ENCODE results near the gene MKLN1. TPM values are rescaled to one million over a fixed set of nuclear protein-coding genes. Genes with fewer than 3 reads are reported as not detected.

The MKLN1 gene
- polyA plus RNA-seq, 1 donor from 2014 or later, result 15.9 TPM

GRCh38 chr7:131321656-131322055 lies 6.0 kb upstream of the MKLN1 start:
- Histone ChIP-seq H3K36me3 (ENCODE audit: insufficient read depth, low read length) (no peaks in the 10 kb centered on the region), H3K79me2 (replicated peaks; ENCODE audit: insufficient read depth, low read length) (no peaks in the 10 kb centered on the region), H3K27ac (ENCODE audit: low read length) (no peak overlapping the region), H3K9me2 (ENCODE audit: insufficient read depth, low read length) (no peaks in the 10 kb centered on the region), H4K20me1 (ENCODE audit: insufficient read depth) (no peaks in the 10 kb centered on the region), H3K9ac (ENCODE audit: low read length) (no peak overlapping the region), H2AFZ (ENCODE audit: low read depth, low read length) (no peak overlapping the region), H3K9me3 (ENCODE audit: low read length) (no peaks in the 10 kb centered on the region), H3K4me3 (ENCODE audit: low read length) (no peak overlapping the region), H3K27me3 (ENCODE audit: insufficient read depth, low read depth, low read length) (no peaks in the 10 kb centered on the region), H3F3A (ENCODE audit: insufficient read depth, low read length, poor library complexity, severe bottlenecking) (no peaks in the 10 kb centered on the region), H3K4me2 (ENCODE audit: low read length) (no peak overlapping the region)
- TF ChIP-seq MXI1 (conservative IDR thresholded peaks at IDR 0.05; ENCODE audit: poor library complexity, severe bottlenecking) (no peak), POLR2AphosphoS5 (IDR thresholded peaks at IDR 0.05) (no peak), SMC3 (conservative IDR thresholded peaks at IDR 0.05; ENCODE audit: poor library complexity) (no peak), CTCF (IDR thresholded peaks at IDR 0.05; ENCODE audit: poor library complexity, severe bottlenecking) (no peak), TAF1 (IDR thresholded peaks at IDR 0.05; ENCODE audit: low read depth) (no peak), EZH2 (IDR thresholded peaks at IDR 0.05; ENCODE audit: borderline replicate concordance, insufficient read depth, low read length, poor library complexity, severe bottlenecking) (no peak), RAD21 (conservative IDR thresholded peaks at IDR 0.05) (no peak), EP300 (conservative IDR thresholded peaks at IDR 0.05; ENCODE audit: poor library complexity, severe bottlenecking) (no peak)
- TF ChIP-seq, protein P1, sequence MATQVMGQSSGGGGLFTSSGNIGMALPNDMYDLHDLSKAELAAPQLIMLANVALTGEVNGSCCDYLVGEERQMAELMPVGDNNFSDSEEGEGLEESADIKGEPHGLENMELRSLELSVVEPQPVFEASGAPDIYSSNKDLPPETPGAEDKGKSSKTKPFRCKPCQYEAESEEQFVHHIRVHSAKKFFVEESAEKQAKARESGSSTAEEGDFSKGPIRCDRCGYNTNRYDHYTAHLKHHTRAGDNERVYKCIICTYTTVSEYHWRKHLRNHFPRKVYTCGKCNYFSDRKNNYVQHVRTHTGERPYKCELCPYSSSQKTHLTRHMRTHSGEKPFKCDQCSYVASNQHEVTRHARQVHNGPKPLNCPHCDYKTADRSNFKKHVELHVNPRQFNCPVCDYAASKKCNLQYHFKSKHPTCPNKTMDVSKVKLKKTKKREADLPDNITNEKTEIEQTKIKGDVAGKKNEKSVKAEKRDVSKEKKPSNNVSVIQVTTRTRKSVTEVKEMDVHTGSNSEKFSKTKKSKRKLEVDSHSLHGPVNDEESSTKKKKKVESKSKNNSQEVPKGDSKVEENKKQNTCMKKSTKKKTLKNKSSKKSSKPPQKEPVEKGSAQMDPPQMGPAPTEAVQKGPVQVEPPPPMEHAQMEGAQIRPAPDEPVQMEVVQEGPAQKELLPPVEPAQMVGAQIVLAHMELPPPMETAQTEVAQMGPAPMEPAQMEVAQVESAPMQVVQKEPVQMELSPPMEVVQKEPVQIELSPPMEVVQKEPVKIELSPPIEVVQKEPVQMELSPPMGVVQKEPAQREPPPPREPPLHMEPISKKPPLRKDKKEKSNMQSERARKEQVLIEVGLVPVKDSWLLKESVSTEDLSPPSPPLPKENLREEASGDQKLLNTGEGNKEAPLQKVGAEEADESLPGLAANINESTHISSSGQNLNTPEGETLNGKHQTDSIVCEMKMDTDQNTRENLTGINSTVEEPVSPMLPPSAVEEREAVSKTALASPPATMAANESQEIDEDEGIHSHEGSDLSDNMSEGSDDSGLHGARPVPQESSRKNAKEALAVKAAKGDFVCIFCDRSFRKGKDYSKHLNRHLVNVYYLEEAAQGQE (IDR thresholded peaks at IDR 0.05; ENCODE audit: borderline replicate concordance), result no peak

DNA sequence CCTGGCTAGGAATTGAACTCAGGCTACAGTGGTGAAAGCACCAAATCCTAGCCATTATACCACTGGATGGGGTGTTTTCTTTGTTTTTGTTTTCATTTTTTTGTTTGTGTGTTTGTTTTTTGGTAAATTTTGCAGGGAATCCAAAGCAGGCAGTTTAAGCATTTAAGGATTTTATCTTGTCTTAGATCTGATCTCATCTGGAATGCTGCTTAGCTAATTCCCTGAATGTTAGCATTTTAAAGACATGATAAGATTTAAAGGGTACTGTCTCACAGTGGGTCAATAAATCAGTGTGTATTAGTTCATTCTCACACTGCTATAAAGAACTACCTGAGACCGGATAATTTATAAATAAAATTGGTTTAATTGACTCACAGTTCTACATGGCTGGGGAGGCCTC lies 5.6 kb upstream of the MKLN1 start:
- Histone ChIP-seq H3K9ac (ENCODE audit: low read length) (no peak overlapping the region), H3K4me3 (ENCODE audit: low read length) (no peak overlapping the region), H3K9me2 (ENCODE audit: insufficient read depth, low read length) (no peaks in the 10 kb centered on the region), H4K20me1 (ENCODE audit: insufficient read depth) (no peaks in the 10 kb centered on the region), H3K36me3 (ENCODE audit: insufficient read depth, low read length) (no peaks in the 10 kb centered on the region), H3K79me2 (replicated peaks; ENCODE audit: insufficient read depth, low read length) (no peaks in the 10 kb centered on the region), H3F3A (ENCODE audit: insufficient read depth, low read length, poor library complexity, severe bottlenecking) (no peaks in the 10 kb centered on the region), H3K9me3 (ENCODE audit: low read length) (no peaks in the 10 kb centered on the region), H2AFZ (ENCODE audit: low read depth, low read length) (no peak overlapping the region), H3K4me2 (ENCODE audit: low read length) (no peak overlapping the region), H3K27me3 (ENCODE audit: insufficient read depth, low read depth, low read length) (no peaks in the 10 kb centered on the region), H3K27ac (ENCODE audit: low read length) (no peak overlapping the region)
- TF ChIP-seq CTCF (IDR thresholded peaks at IDR 0.05; ENCODE audit: poor library complexity, severe bottlenecking) (no peak), EZH2 (IDR thresholded peaks at IDR 0.05; ENCODE audit: borderline replicate concordance, insufficient read depth, low read length, poor library complexity, severe bottlenecking) (no peak), MXI1 (conservative IDR thresholded peaks at IDR 0.05; ENCODE audit: poor library complexity, severe bottlenecking) (no peak), SMC3 (conservative IDR thresholded peaks at IDR 0.05; ENCODE audit: poor library complexity) (no peak), POLR2AphosphoS5 (IDR thresholded peaks at IDR 0.05) (no peak), EP300 (conservative IDR thresholded peaks at IDR 0.05; ENCODE audit: poor library complexity, severe bottlenecking) (no peak), TAF1 (IDR thresholded peaks at IDR 0.05; ENCODE audit: low read depth) (no peak), RAD21 (conservative IDR thresholded peaks at IDR 0.05) (no peak)
- TF ChIP-seq, protein P1 (IDR thresholded peaks at IDR 0.05; ENCODE audit: borderline replicate concordance), result no peak
